Osteocyte (in vitro differentiated cells): ENCODE results near the gene KLHL10. TPM values are rescaled to one million over a fixed set of nuclear protein-coding genes. Genes with fewer than 3 reads are reported as not detected.
"Not testable (repeated sequence)": the region's sequence is repeated elsewhere in the genome, so short reads cannot be mapped to it uniquely, and the experiment has no call there.

Experiments
- DNase-seq: peaks from one replicate; pipeline ENCODE4 v3.0.0; 2021; ENCODE audit warnings: mixed read lengths; ENCODE audit not compliant: unreplicated experiment; ENCODE audit errors: extremely low spot score
- H3K27ac Mint-ChIP-seq: one replicate; pipeline ENCODE4 v1.8.0; 2021; ENCODE audit warnings: mild to moderate bottlenecking, mixed read lengths; ENCODE audit not compliant: unreplicated experiment
- H3K27me3 Mint-ChIP-seq: one replicate; pipeline ENCODE4 v1.8.0; 2021; ENCODE audit warnings: mixed read lengths; ENCODE audit not compliant: unreplicated experiment
- H3K36me3 Mint-ChIP-seq: one replicate; pipeline ENCODE4 v1.8.0; 2021; ENCODE audit warnings: mixed read lengths; ENCODE audit not compliant: unreplicated experiment
- H3K4me1 Mint-ChIP-seq: one replicate; pipeline ENCODE4 v1.8.0; 2021; ENCODE audit warnings: mixed read lengths; ENCODE audit not compliant: unreplicated experiment
- H3K4me3 Mint-ChIP-seq: one replicate; pipeline ENCODE4 v1.8.0; 2021; ENCODE audit warnings: mild to moderate bottlenecking, moderate library complexity, mixed read lengths; ENCODE audit not compliant: unreplicated experiment
- H3K9me3 Mint-ChIP-seq: one replicate; pipeline ENCODE4 v1.8.0; 2021; ENCODE audit warnings: mixed read lengths; ENCODE audit not compliant: unreplicated experiment
- total RNA-seq: library from RNA; stranded (reverse); gene quantifications from 2 replicates; pipeline ENCODE4 v1.2.1, GENCODE V29; 2021
- TF ChIP-seq, protein P1 (sequence below): fragments of 200-600 bp; sonication (generic); IDR thresholded peaks from 2 replicates; pipeline ENCODE4 v1.5.0; 2021; ENCODE audit warnings: antibody characterized with exemption, mild to moderate bottlenecking, moderate library complexity

Gene KLHL10
- total RNA-seq, 1 donor from 2014 or later, result not detected

DNA sequence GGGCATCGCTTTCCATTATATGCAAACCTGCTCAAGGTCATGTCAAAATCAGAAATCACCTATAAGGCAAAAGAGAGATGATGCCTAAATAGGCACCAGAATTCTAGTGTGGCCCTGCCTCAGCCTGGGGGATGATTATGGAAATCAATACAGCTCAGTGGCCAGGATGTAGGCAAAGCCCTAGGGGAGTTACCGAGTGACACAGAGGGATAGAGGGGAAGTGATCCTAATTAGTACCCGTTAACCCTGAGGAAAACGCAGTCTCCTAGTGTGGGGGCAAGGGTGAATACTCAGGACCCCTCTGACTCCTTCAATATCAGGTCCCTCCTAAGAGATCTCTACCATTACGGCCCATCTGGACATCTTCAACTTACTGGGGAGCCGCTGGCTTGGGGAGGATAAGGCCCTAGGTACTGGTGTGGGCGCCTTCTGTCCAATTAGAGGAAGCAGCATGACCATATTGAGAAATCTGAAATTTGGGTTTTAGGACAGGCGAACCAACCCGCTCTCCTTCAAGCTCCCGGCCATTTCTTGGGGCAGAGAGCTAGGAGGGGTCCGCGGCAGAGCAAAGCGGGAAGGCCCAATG is 2.3 kb upstream of the KLHL10 start:
- Mint-ChIP-seq H3K27me3 (no peaks in the 10 kb centered on the region), H3K9me3 (no peaks in the 10 kb centered on the region), H3K36me3 (peaks cover 12% of the 10 kb centered on the region), H3K4me3 (peak overlapping the region; percentile 78), H3K4me1 (peaks cover 15% of the 10 kb centered on the region), H3K27ac (no peak overlapping the region)
- no peak for DNase-seq
- TF ChIP-seq, protein P1, sequence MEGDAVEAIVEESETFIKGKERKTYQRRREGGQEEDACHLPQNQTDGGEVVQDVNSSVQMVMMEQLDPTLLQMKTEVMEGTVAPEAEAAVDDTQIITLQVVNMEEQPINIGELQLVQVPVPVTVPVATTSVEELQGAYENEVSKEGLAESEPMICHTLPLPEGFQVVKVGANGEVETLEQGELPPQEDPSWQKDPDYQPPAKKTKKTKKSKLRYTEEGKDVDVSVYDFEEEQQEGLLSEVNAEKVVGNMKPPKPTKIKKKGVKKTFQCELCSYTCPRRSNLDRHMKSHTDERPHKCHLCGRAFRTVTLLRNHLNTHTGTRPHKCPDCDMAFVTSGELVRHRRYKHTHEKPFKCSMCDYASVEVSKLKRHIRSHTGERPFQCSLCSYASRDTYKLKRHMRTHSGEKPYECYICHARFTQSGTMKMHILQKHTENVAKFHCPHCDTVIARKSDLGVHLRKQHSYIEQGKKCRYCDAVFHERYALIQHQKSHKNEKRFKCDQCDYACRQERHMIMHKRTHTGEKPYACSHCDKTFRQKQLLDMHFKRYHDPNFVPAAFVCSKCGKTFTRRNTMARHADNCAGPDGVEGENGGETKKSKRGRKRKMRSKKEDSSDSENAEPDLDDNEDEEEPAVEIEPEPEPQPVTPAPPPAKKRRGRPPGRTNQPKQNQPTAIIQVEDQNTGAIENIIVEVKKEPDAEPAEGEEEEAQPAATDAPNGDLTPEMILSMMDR, result no peak

DNA sequence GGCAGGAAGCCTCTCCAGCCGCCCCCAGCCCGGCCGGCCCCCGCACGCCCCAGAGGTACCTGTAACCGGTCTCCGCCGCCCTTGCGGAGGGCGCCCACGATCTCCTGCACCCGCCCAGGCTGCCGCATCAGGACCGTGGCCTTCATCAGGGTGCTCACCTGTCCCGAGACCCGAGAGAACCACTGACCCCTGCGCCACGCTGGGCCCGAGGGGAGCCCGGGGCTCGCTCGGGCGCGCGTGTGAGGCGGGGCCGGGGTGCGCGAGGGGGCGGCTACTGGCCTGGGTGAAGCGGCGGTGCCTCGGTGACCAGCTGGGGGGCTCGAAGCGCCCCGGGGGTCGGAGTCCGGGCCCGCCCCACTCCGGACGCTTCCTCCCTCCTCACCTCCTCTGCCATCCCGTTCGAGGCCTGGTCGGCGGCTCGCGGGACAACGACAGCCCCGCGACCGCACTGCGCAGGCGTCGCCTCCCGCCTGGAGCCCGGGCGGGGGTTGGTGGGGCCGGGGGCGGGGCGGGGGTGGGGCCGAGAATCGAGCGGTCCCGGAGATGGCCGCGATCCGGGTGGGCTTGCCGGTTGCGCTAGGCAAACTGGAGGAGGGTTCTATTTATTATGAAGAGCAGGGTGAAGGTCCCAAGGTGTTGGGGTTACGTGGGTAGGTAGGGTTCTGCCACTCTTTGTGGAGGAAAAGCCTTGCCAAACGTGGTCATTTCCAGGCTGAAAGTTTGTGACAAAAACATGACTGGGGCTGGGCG is 1.6 kb upstream of the KLHL10 start, which contains the start of gene NT5C3B:
Gene NT5C3B (minus strand): TSS at position 433 of the 750 bp plus-strand sequence. CDS start 39 bp downstream, at position 394.
- no peak for DNase-seq
- Mint-ChIP-seq H3K9me3 (no peaks in the 10 kb centered on the region), H3K27ac (peak within 1 kb of the TSS; percentile 50), H3K27me3 (no peaks in the 10 kb centered on the region), H3K36me3 (peaks cover 8% of the 10 kb centered on the region), H3K4me1 (peaks cover 15% of the 10 kb centered on the region), H3K4me3 (peak within 1 kb of the TSS; percentile 78)
- TF ChIP-seq, protein P1, result no peak

DNA sequence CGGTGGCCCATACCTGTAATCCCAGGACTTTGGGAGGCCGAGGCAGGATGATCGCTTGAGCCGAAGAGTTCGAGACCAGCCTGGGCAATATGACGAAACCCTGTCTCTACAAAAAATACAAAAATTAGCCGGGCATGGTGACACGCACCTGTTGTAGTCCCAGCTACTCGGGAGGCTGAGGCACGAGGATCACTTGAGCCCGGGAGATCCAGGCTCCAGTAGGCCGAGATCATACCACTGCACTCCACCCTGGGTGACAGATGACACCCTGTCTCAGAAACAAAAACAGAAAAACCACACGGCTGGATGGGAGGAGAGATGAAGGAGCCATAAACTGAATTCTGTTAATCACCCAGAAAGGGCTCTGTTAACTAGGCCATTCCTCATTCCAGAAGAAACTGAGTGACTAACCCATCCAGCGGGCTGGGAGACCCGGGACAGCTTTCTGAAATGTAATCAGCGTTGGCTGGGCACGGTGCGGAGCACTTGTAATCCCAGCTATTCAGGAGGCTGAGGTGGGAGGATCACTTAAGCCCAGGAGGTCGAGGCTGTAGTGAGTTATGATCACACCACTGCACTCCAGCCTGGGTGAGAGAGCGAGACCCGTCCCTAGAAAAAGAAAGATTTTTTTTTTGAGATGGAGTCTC is 952 bp upstream of the KLHL10 start:
- Mint-ChIP-seq H3K36me3 (peaks cover 5% of the 10 kb centered on the region), H3K9me3 (no peaks in the 10 kb centered on the region), H3K27me3 (no peaks in the 10 kb centered on the region), H3K4me3 (peak overlapping the region; percentile 78), H3K4me1 (peaks cover 15% of the 10 kb centered on the region), H3K27ac (peak overlapping the region; percentile 50)
- TF ChIP-seq, protein P1, result no peak
- no peak for DNase-seq

DNA sequence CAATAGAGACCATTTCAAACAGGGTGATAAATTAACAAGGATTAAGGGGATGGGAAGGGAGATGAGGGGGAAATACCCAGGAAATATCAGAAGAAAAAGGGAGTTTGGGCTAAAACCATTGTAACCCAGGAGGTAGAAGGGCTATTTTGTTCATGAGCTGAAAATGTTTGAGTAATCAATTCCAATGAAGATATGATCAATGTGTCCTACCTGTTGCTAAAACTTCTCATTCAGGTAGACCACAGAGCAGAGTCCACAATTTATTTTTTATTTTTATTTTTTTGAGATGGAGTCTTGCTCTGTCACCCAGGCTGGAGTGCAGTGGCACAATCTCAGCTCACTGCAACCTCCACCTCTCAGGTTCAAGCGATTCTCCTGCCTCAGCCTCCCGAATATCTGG is 1.8 kb downstream of the KLHL10 start:
- not testable (repeated sequence) for H3K36me3 Mint-ChIP-seq, H3K27ac Mint-ChIP-seq, H3K4me3 Mint-ChIP-seq, H3K9me3 Mint-ChIP-seq, H3K27me3 Mint-ChIP-seq, DNase-seq
- H3K4me1 Mint-ChIP-seq, result peaks cover 15% of the 10 kb centered on the region

DNA sequence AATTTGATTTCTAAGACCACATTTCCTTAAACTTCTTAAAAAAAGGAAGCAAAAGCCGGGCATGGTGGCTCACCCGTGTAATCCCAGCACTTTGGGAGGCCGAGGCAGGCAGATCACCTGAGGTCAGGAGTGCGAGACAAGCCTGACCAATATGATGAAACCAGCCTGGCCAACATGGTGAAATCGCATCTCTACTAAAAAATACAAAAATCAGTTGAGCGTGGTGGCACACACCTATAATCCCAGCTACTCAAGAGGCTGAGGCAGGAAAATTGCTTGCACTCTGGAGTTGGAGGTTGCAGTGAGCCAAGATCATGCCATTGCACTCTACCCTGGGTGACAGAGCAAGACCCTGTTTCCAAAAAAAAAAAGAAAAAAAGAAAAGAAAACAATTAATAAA is 3.2 kb downstream of the KLHL10 start:
- H3K36me3 Mint-ChIP-seq, H3K27ac Mint-ChIP-seq, H3K27me3 Mint-ChIP-seq: not testable (repeated sequence)

DNA sequence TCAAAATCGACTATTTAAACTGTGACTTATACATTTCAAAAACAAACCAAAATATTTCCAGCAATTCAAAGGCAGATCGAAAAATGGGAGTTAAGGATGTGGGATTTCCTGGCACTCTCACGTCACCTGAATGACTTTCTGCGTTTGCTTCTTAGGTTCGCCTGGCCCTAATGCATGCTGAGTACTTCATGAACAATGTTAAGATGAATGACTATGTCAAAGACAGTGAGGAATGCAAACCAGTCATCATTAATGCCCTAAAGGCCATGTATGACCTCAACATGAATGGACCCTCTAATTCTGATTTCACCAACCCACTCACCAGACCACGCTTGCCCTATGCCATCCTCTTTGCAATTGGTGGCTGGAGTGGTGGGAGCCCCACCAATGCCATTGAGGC is 7.3 kb downstream of the KLHL10 start:
- no peaks in the 10 kb centered on the region for H3K9me3 Mint-ChIP-seq
- DNase-seq, result no peak
- H3K27me3 Mint-ChIP-seq, result no peaks in the 10 kb centered on the region
- no peak overlapping the region for H3K4me3 Mint-ChIP-seq
- no peak overlapping the region for H3K27ac Mint-ChIP-seq
- H3K4me1 Mint-ChIP-seq, result peaks cover 11% of the 10 kb centered on the region
- peaks cover 2% of the 10 kb centered on the region for H3K36me3 Mint-ChIP-seq
- TF ChIP-seq, protein P1, result no peak

More for the DNA sequence above, 3.2 kb downstream of the KLHL10 start:
- DNase-seq, H3K9me3 Mint-ChIP-seq, H3K4me3 Mint-ChIP-seq, H3K4me1 Mint-ChIP-seq: not testable (repeated sequence)
